ENCODE results near the gene TUB.

- TF ChIP-seq EZH2 (IDR thresholded peaks at IDR 0.05; ENCODE audit: borderline replicate concordance, insufficient read depth, low read depth, low read length, poor library complexity, severe bottlenecking) (no peak), CTCF (IDR thresholded peaks at IDR 0.05) (no peak)
Observed at GRCh38 chr11:8075119-8075726, 5.8 kb upstream of the TUB start.

Data from B cell (primary cell).